ENCODE measurements around the gene PRAMEF10. TPM values are rescaled to one million over a fixed set of nuclear protein-coding genes. Genes with fewer than 3 reads are reported as not detected.
"Not testable (repeated sequence)": the region's sequence is repeated elsewhere in the genome, so short reads cannot be mapped to it uniquely, and the experiment has no call there.

Gene PRAMEF10
- total and polyA plus RNA-seq, 2 of the 8 experiments (the other 6 are each of a cell fraction or from before 2014, with no cell fraction given), result not detected

- H3K4me3 ChIP-seq (ENCODE audit: extremely low read depth in 1 of 4, insufficient read depth in 2 of 4, low read depth in 3 of 4, low read length in 4 of 4); FAIRE-seq; H4K91ac ChIP-seq (replicated peaks; ENCODE audit: insufficient read length, low read length); H2BK120ac ChIP-seq (replicated peaks; ENCODE audit: low read depth, low read length); H2BK20ac ChIP-seq (ENCODE audit: low read length); H2BK15ac ChIP-seq (ENCODE audit: low read length); H3K79me1 ChIP-seq (ENCODE audit: low read depth, low read length); DNase-seq (ENCODE audit: low read depth in 1 of 2, low spot score in 2 of 2); POLR2A ChIA-PET (ENCODE audit: partially characterized antibody); H3K14ac ChIP-seq (ENCODE audit: insufficient read length); H2AFZ ChIP-seq (ENCODE audit: low read length); H3K23ac ChIP-seq (ENCODE audit: insufficient read length); H4K8ac ChIP-seq (ENCODE audit: extremely low read depth, insufficient read depth, low read length); H2BK5ac ChIP-seq (ENCODE audit: low read depth, low read length); H3K56ac ChIP-seq (replicated peaks; ENCODE audit: insufficient read length, low read depth, low read length); H4K5ac ChIP-seq (ENCODE audit: insufficient read length, low read depth, low read length); H2AK5ac ChIP-seq (ENCODE audit: low read depth, low read length); H3K23me2 ChIP-seq (ENCODE audit: low read depth, low read length); H3K4me2 ChIP-seq (ENCODE audit: insufficient read depth in 1 of 2, low read depth in 2 of 2, low read length in 2 of 2); CTCF ChIA-PET (ENCODE audit: partially characterized antibody); H3K27ac ChIP-seq (ENCODE audit: low read depth, low read length); H3K79me2 ChIP-seq (ENCODE audit: control insufficient read depth in 1 of 2, insufficient read depth in 2 of 2, low read length in 2 of 2); H3K4me1 ChIP-seq (replicated peaks in 1 of 4; ENCODE audit: control insufficient read depth in 3 of 4, insufficient read depth in 4 of 4, low read length in 3 of 4); H2BK12ac ChIP-seq (ENCODE audit: low read depth, low read length); H3K9ac ChIP-seq (replicated peaks in 1 of 4; ENCODE audit: extremely low read depth in 1 of 4, low read depth in 3 of 4, low read length in 3 of 4); H3K27me3 ChIP-seq (replicated peaks in 1 of 4; ENCODE audit: control insufficient read depth in 3 of 4, extremely low read depth in 1 of 4, insufficient read depth in 3 of 4, low read length in 3 of 4); H3K4ac ChIP-seq (replicated peaks; ENCODE audit: insufficient read length, low read depth, low read length); H3K36me3 ChIP-seq (ENCODE audit: control insufficient read depth in 2 of 4, insufficient read depth in 4 of 4, low read length in 3 of 4); H3K18ac ChIP-seq (ENCODE audit: extremely low read depth, low read length); H4K20me1 ChIP-seq (replicated peaks in 1 of 2; ENCODE audit: control insufficient read depth in 1 of 2, insufficient read depth in 2 of 2, low read length in 2 of 2): not testable (repeated sequence)
- H3K9me3 ChIP-seq (ENCODE audit: insufficient read depth in 2 of 2, low read depth in 1 of 2, low read length in 1 of 2), result peaks cover 2 to 13% of the 10 kb centered on the region in 2 experiments; a peak in 3 of 4 replicates
- WGBS, 2 experiments (ENCODE audit: extremely low coverage in 1 of 2, insufficient coverage in 1 of 2, insufficient read length in 1 of 2, insufficient replicate concordance in 2 of 2, low coverage in 1 of 2, low lambda C conversion rate in 2 of 2, missing lambda C conversion rate in 1 of 2), result 86% methylated on average over 2 of the region's 3 CpGs; no CpG with 5 or more reads in 1 of the 2 experiments
These were observed 12.0 kb downstream of the PRAMEF10 start, which contains the start of gene PRAMEF4 for GRCh38 chr1:12886101-12886500. Gene PRAMEF4 (minus strand): TSS chr1:12886201. CDS start chr1:12883394, 2,807 bp downstream.

GRCh38 chr1:12878453-12878852, 19.6 kb downstream of the PRAMEF10 start:
- H2BK120ac ChIP-seq (replicated peaks; ENCODE audit: low read depth, low read length); H3K36me3 ChIP-seq (ENCODE audit: control insufficient read depth in 2 of 4, insufficient read depth in 4 of 4, low read length in 3 of 4); H4K8ac ChIP-seq (ENCODE audit: extremely low read depth, insufficient read depth, low read length); H3K23me2 ChIP-seq (ENCODE audit: low read depth, low read length); H4K20me1 ChIP-seq (replicated peaks in 1 of 2; ENCODE audit: control insufficient read depth in 1 of 2, insufficient read depth in 2 of 2, low read length in 2 of 2); H3K23ac ChIP-seq (ENCODE audit: insufficient read length); H3K4ac ChIP-seq (replicated peaks; ENCODE audit: insufficient read length, low read depth, low read length); H3K79me2 ChIP-seq (ENCODE audit: control insufficient read depth in 1 of 2, insufficient read depth in 2 of 2, low read length in 2 of 2); FAIRE-seq; H3K18ac ChIP-seq (ENCODE audit: extremely low read depth, low read length); CTCF ChIA-PET (ENCODE audit: partially characterized antibody); H3K9ac ChIP-seq (replicated peaks in 1 of 4; ENCODE audit: extremely low read depth in 1 of 4, low read depth in 3 of 4, low read length in 3 of 4); H2BK12ac ChIP-seq (ENCODE audit: low read depth, low read length); H3K4me3 ChIP-seq (ENCODE audit: extremely low read depth in 1 of 4, insufficient read depth in 2 of 4, low read depth in 3 of 4, low read length in 4 of 4); H3K27me3 ChIP-seq (replicated peaks in 1 of 4; ENCODE audit: control insufficient read depth in 3 of 4, extremely low read depth in 1 of 4, insufficient read depth in 3 of 4, low read length in 3 of 4); H4K5ac ChIP-seq (ENCODE audit: insufficient read length, low read depth, low read length); H3K56ac ChIP-seq (replicated peaks; ENCODE audit: insufficient read length, low read depth, low read length); H2AK5ac ChIP-seq (ENCODE audit: low read depth, low read length); H3K79me1 ChIP-seq (ENCODE audit: low read depth, low read length); H2AFZ ChIP-seq (ENCODE audit: low read length); H3K4me2 ChIP-seq (ENCODE audit: insufficient read depth in 1 of 2, low read depth in 2 of 2, low read length in 2 of 2); POLR2A ChIA-PET (ENCODE audit: partially characterized antibody); H2BK5ac ChIP-seq (ENCODE audit: low read depth, low read length); H3K4me1 ChIP-seq (replicated peaks in 1 of 4; ENCODE audit: control insufficient read depth in 3 of 4, insufficient read depth in 4 of 4, low read length in 3 of 4); DNase-seq (ENCODE audit: low read depth in 1 of 2, low spot score in 2 of 2); H2BK15ac ChIP-seq (ENCODE audit: low read length); H4K91ac ChIP-seq (replicated peaks; ENCODE audit: insufficient read length, low read length); H2BK20ac ChIP-seq (ENCODE audit: low read length); H3K14ac ChIP-seq (ENCODE audit: insufficient read length); H3K27ac ChIP-seq (ENCODE audit: low read depth, low read length): not testable (repeated sequence)
- WGBS, 2 experiments (ENCODE audit: extremely low coverage in 1 of 2, insufficient coverage in 1 of 2, insufficient read length in 1 of 2, insufficient replicate concordance in 2 of 2, low coverage in 1 of 2, low lambda C conversion rate in 2 of 2, missing lambda C conversion rate in 1 of 2), result 78% methylated on average over 3 of the region's 4 CpGs; no CpG with 5 or more reads in 1 of the 2 experiments
- peaks cover 0 to 19% of the 10 kb centered on the region in 2 experiments; a peak in 2 of 4 replicates for H3K9me3 ChIP-seq (ENCODE audit: insufficient read depth in 2 of 2, low read depth in 1 of 2, low read length in 1 of 2)
